ENCODE data around the gene OPCML.

OPCML gene

GRCh38 chr11:133531971-133532651 is at the start of gene OPCML:
OPCML (minus strand) TSS chr11:133532501.
- no peak for DNase-seq (ENCODE audit: low read depth in 2 of 2)

GRCh38 chr11:133581091-133581490 is 48.8 kb upstream of the OPCML start:
- no peak for DNase-seq (ENCODE audit: low read depth in 2 of 2)

GRCh38 chr11:133579165-133580031 is 47.1 kb upstream of the OPCML start:
- no peak for DNase-seq (ENCODE audit: low read depth in 2 of 2)

GRCh38 chr11:133577403-133577802 is 45.1 kb upstream of the OPCML start:
- no peak for DNase-seq (ENCODE audit: low read depth in 2 of 2)

- DNase-seq (ENCODE audit: low read depth in 2 of 2) = no peak
These were observed 44.0 kb upstream of the OPCML start for GRCh38 chr11:133576351-133576750.

GRCh38 chr11:133573081-133573480 is 40.8 kb upstream of the OPCML start:
- no peak for DNase-seq (ENCODE audit: low read depth in 2 of 2)

GRCh38 chr11:133570376-133570775 is 38.1 kb upstream of the OPCML start:
- no peak for DNase-seq (ENCODE audit: low read depth in 2 of 2)

GRCh38 chr11:133563505-133564025 is 31.3 kb upstream of the OPCML start:
- DNase-seq (ENCODE audit: low read depth in 2 of 2) = no peak

GRCh38 chr11:133560472-133560855 is 28.2 kb upstream of the OPCML start:
- DNase-seq (ENCODE audit: low read depth in 2 of 2) = no peak

GRCh38 chr11:133559833-133560471 is 27.7 kb upstream of the OPCML start:
- DNase-seq (ENCODE audit: low read depth in 2 of 2) = no peak

GRCh38 chr11:133559382-133559781 is 27.1 kb upstream of the OPCML start:
- DNase-seq (ENCODE audit: low read depth in 2 of 2) = no peak

- DNase-seq (ENCODE audit: low read depth in 2 of 2) = no peak
These were observed 22.7 kb upstream of the OPCML start for GRCh38 chr11:133555034-133555433.

GRCh38 chr11:133553885-133554740 is 21.8 kb upstream of the OPCML start:
- no peak for DNase-seq (ENCODE audit: low read depth in 2 of 2)

GRCh38 chr11:133552938-133553337 is 20.6 kb upstream of the OPCML start:
- no peak for DNase-seq (ENCODE audit: low read depth in 2 of 2)

GRCh38 chr11:133551064-133551463 is 18.8 kb upstream of the OPCML start:
- no peak for DNase-seq (ENCODE audit: low read depth in 2 of 2)

GRCh38 chr11:133549826-133550225 is 17.5 kb upstream of the OPCML start:
- no peak for DNase-seq (ENCODE audit: low read depth in 2 of 2)

GRCh38 chr11:133548641-133549040 is 16.3 kb upstream of the OPCML start:
- no peak for DNase-seq (ENCODE audit: low read depth in 2 of 2)

- DNase-seq (ENCODE audit: low read depth in 2 of 2) = no peak
These were observed 15.7 kb upstream of the OPCML start for GRCh38 chr11:133547808-133548494.

GRCh38 chr11:133545199-133545803 is 13.0 kb upstream of the OPCML start:
- DNase-seq (ENCODE audit: low read depth in 2 of 2) = no peak

GRCh38 chr11:133541720-133542095 is 9.4 kb upstream of the OPCML start:
- DNase-seq (ENCODE audit: low read depth in 2 of 2) = no peak

All from stimulated activated CD4-positive, alpha-beta T cell treated with anti-CD3 and anti-CD28 coated beads, Interleukin-4, amount 100 ng/mL, for 48 hours (primary cell).